Liver (tissue), 9 donors: ENCODE measurements around the gene SRGAP1. TPM values are rescaled to one million over a fixed set of nuclear protein-coding genes. Genes with fewer than 3 reads are reported as not detected.

Experiments used
- DNase-seq: peaks from one replicate; pipeline ENCODE4 v3.0.0-alpha.2; 2017; ENCODE audit warnings: low spot score
- H3K27ac ChIP-seq, 2 donors: one replicate each; pipeline ENCODE4 v1.7.0; 2013; ENCODE audit warnings: inconsistent platforms in 2 of 2, low read length in 2 of 2, control low read depth in 1 of 2, low read depth in 1 of 2, mild to moderate bottlenecking in 1 of 2
- H3K27me3 ChIP-seq, 4 donors: one replicate each; pipeline versions ENCODE4 v1.6.1 to v1.7.0; 2013; ENCODE audit warnings: low read length in 3 of 4, inconsistent platforms in 1 of 4, mild to moderate bottlenecking in 1 of 4, moderate library complexity in 1 of 4; ENCODE audit not compliant: control insufficient read depth in 4 of 4, insufficient read depth in 4 of 4
- H3K36me3 ChIP-seq, 4 donors: one replicate each; pipeline versions ENCODE4 v1.6.1 to v1.7.0; 2013; ENCODE audit warnings: low read length in 3 of 4, mild to moderate bottlenecking in 3 of 4, low read depth in 1 of 4, moderate library complexity in 1 of 4; ENCODE audit not compliant: control insufficient read depth in 4 of 4, insufficient read depth in 3 of 4
- H3K4me1 ChIP-seq, 4 donors: one replicate each; pipeline versions ENCODE4 v1.6.1 to v1.7.0; 2013; ENCODE audit warnings: low read length in 3 of 4, mild to moderate bottlenecking in 3 of 4, moderate library complexity in 1 of 4; ENCODE audit not compliant: control insufficient read depth in 4 of 4, insufficient read depth in 4 of 4
- H3K4me3 ChIP-seq, 3 donors: one replicate each; pipeline versions ENCODE4 v1.6.1 to v1.7.0; 2013; ENCODE audit warnings: low read length in 3 of 3, control low read depth in 1 of 3, low read depth in 1 of 3, mild to moderate bottlenecking in 1 of 3
- H3K9ac ChIP-seq, 2 donors: one replicate each; pipeline ENCODE4 v1.7.0; 2013; ENCODE audit warnings: low read length in 2 of 2, mild to moderate bottlenecking in 2 of 2, moderate library complexity in 2 of 2, control low read depth in 1 of 2, low read depth in 1 of 2
- H3K9me3 ChIP-seq, 4 donors: one replicate each; pipeline versions ENCODE4 v1.6.1 to v1.7.0; 2013; ENCODE audit warnings: low read length in 3 of 4; ENCODE audit not compliant: control insufficient read depth in 4 of 4
- EGR1 ChIP-seq, 2 donors: IDR thresholded peaks; 2 replicates each; pipeline ENCODE4 v1.6.1; 2016 to 2018; ENCODE audit warnings: antibody characterized with exemption in 2 of 2, low read depth in 2 of 2
- FOXA1 ChIP-seq: IDR thresholded peaks from 2 replicates; pipeline ENCODE4 v1.6.1; 2016; ENCODE audit warnings: antibody characterized with exemption
- FOXA2 ChIP-seq: IDR thresholded peaks from 2 replicates; pipeline ENCODE4 v1.6.1; 2016; ENCODE audit warnings: antibody characterized with exemption
- GABPA ChIP-seq, 2 donors: IDR thresholded peaks in 1 of 2; conservative IDR thresholded peaks in 1 of 2; 2 replicates each; pipeline ENCODE4 v1.6.1; 2016; ENCODE audit warnings: antibody characterized with exemption in 2 of 2, mild to moderate bottlenecking in 1 of 2, moderate library complexity in 1 of 2
- HNF4G ChIP-seq: IDR thresholded peaks from 2 replicates; pipeline ENCODE4 v1.6.1; 2016; ENCODE audit warnings: antibody characterized with exemption
- JUND ChIP-seq, 2 donors: IDR thresholded peaks; 2 replicates each; pipeline ENCODE4 v1.6.1; 2016; ENCODE audit warnings: antibody characterized with exemption in 2 of 2
- MAX ChIP-seq: IDR thresholded peaks from 2 replicates; pipeline ENCODE4 v1.6.1; 2016; ENCODE audit warnings: antibody characterized with exemption
- RAD21 ChIP-seq, 2 donors: IDR thresholded peaks; 2 replicates each; pipeline ENCODE4 v1.6.1; 2016; ENCODE audit warnings: antibody characterized with exemption in 2 of 2, mild to moderate bottlenecking in 2 of 2
- REST ChIP-seq: IDR thresholded peaks from 2 replicates; pipeline ENCODE4 v1.6.1; 2016; ENCODE audit warnings: antibody characterized with exemption, mild to moderate bottlenecking
- SP1 ChIP-seq: IDR thresholded peaks from 2 replicates; pipeline ENCODE4 v1.6.1; 2018; ENCODE audit warnings: antibody characterized with exemption, mild to moderate bottlenecking
- TAF1 ChIP-seq: conservative IDR thresholded peaks from 2 replicates; pipeline ENCODE4 v1.6.1; 2016; ENCODE audit warnings: antibody characterized with exemption, mild to moderate bottlenecking
- WGBS: extraction: QIAGEN DNeasy Blood & Tissue Kit; methylation state at CpG from one replicate; pipeline ENCODE4 v1.1.7; 2013; 5-methylcytosine and 5-hydroxymethylcytosine counted together
- polyA plus RNA-seq, 2 donors: library from polyadenylated mRNA; stranded (reverse) in 1 of 2; unstranded in 1 of 2; fragments of 200-250 nt in 1 of 2; fragments of >200 nt in 1 of 2; fragmentation: Nextera tagmentation in 1 of 2; extraction: Ambion mirVana in 1 of 2; gene quantifications; one replicate each; pipeline versions ENCODE4 v1.2.1 to v1.2.3, GENCODE V29; 2013 to 2015
- total RNA-seq, 2 donors: library from RNA; depleted of rRNA; stranded (reverse); fragments of >200 nt; gene quantifications; one replicate each; pipeline ENCODE4 v1.2.3, GENCODE V29; 2014
- TF ChIP-seq, protein P1 (sequence below): fragments of 150-350 bp; IDR thresholded peaks from 2 replicates; pipeline ENCODE4 v1.5.1; 2017; ENCODE audit warnings: improper control_type of control experiment, low read depth, low read length; ENCODE audit not compliant: missing input control
- TF ChIP-seq, protein P2 (sequence below): IDR thresholded peaks from 2 replicates; pipeline ENCODE4 v1.6.1; 2016; ENCODE audit warnings: antibody characterized with exemption
- donor health status: healthy.
- donor health status: healthy.
- donor health status: healthy.
- donor health status: healthy.
- donor health status: healthy.

The SRGAP1 gene
- total and polyA plus RNA-seq, 4 donors: 0.28 to 1.3 (median 0.85) TPM

DNA sequence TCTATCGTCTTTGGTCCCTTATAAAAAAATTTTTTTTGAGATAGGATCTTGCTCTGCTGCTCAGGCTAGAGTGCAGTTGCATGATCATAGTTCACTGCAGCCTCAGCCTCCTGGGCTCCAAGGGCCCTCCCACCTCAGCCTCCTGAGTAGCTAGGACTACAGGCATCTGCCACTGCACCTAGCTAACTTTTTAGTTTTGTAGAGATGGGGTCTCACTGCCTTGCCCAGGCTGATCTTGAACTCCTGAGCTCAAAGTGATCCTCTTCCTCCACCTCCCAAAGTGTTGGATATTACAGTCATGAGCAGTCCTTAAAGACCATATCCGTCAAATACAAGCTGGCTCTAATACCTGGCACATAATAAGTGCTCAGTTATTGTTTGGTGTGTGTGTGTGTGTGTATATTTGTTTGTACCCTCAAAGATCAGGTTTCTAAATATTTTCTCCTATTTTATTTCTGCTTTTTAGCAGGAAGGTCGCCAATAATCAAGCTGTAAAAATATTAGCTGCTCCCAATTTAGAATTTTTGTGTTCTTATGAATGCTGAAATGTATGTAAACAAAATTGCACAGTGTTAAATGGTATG is 30.5 kb downstream of the SRGAP1 start:
- H3K4me1 ChIP-seq: no peaks in the 10 kb centered on the region
- H3K9ac ChIP-seq: no peak overlapping the region
- no peak for DNase-seq
- H3K27ac ChIP-seq: no peak overlapping the region
- H3K27me3 ChIP-seq: no peaks in the 10 kb centered on the region
- no peaks in the 10 kb centered on the region for H3K36me3 ChIP-seq
- no peaks in the 10 kb centered on the region for H3K9me3 ChIP-seq
- no peak for TF ChIP-seq FOXA1
- TF ChIP-seq, protein P1, sequence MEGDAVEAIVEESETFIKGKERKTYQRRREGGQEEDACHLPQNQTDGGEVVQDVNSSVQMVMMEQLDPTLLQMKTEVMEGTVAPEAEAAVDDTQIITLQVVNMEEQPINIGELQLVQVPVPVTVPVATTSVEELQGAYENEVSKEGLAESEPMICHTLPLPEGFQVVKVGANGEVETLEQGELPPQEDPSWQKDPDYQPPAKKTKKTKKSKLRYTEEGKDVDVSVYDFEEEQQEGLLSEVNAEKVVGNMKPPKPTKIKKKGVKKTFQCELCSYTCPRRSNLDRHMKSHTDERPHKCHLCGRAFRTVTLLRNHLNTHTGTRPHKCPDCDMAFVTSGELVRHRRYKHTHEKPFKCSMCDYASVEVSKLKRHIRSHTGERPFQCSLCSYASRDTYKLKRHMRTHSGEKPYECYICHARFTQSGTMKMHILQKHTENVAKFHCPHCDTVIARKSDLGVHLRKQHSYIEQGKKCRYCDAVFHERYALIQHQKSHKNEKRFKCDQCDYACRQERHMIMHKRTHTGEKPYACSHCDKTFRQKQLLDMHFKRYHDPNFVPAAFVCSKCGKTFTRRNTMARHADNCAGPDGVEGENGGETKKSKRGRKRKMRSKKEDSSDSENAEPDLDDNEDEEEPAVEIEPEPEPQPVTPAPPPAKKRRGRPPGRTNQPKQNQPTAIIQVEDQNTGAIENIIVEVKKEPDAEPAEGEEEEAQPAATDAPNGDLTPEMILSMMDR: no peak
- no peak for TF ChIP-seq FOXA2
- no peak for TF ChIP-seq RAD21 (IDR thresholded peaks at IDR 0.05)
- no peak for TF ChIP-seq JUND (IDR thresholded peaks at IDR 0.05)
- no peak for TF ChIP-seq GABPA (IDR thresholded peaks at IDR 0.05 in 1 of 2, conservative IDR thresholded peaks at IDR 0.05 in 1 of 2)
- no peak for TF ChIP-seq EGR1 (IDR thresholded peaks at IDR 0.05; ENCODE audit: low read depth in 2 of 2)
- no peak for TF ChIP-seq REST
- TF ChIP-seq TAF1: no peak
- no peak for TF ChIP-seq SP1
- TF ChIP-seq, protein P2, sequence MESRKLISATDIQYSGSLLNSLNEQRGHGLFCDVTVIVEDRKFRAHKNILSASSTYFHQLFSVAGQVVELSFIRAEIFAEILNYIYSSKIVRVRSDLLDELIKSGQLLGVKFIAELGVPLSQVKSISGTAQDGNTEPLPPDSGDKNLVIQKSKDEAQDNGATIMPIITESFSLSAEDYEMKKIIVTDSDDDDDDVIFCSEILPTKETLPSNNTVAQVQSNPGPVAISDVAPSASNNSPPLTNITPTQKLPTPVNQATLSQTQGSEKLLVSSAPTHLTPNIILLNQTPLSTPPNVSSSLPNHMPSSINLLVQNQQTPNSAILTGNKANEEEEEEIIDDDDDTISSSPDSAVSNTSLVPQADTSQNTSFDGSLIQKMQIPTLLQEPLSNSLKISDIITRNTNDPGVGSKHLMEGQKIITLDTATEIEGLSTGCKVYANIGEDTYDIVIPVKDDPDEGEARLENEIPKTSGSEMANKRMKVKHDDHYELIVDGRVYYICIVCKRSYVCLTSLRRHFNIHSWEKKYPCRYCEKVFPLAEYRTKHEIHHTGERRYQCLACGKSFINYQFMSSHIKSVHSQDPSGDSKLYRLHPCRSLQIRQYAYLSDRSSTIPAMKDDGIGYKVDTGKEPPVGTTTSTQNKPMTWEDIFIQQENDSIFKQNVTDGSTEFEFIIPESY: no peak
- no peak for TF ChIP-seq HNF4G
- TF ChIP-seq MAX: no peak
- H3K4me3 ChIP-seq: no peak overlapping the region
- WGBS: 78% methylated on average over 3 of the region's 3 CpGs

DNA sequence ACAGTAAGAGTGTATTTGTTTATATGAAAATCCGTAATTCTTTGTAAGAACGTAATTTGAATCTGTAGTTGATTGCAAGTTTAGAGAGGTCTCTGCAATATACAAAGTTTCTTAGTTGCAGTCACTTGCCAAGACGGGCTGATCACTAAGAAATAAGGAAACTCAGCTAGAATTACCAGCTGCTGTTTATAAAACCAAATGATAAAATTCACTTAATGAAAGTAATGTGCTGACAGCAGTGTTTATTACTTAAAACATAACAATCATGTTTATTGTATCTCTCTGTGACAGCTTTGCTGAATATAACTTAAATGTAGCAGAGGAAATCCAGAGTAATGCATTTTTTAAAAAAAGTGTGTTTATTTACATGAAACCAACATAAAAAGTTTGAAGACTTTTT is 31.2 kb downstream of the SRGAP1 start:
- H3K9ac ChIP-seq: no peak overlapping the region
- 78% methylated on average over 3 of the region's 3 CpGs for WGBS
- DNase-seq: no peak
- TF ChIP-seq FOXA2 (no peak), JUND (IDR thresholded peaks at IDR 0.05) (no peak)
- TF ChIP-seq, protein P2: no peak
- no peaks in the 10 kb centered on the region for H3K27me3 ChIP-seq
- H3K4me3 ChIP-seq: no peak overlapping the region
- H3K9me3 ChIP-seq: no peaks in the 10 kb centered on the region
- H3K4me1 ChIP-seq: no peaks in the 10 kb centered on the region
- H3K27ac ChIP-seq: no peak overlapping the region
- no peaks in the 10 kb centered on the region for H3K36me3 ChIP-seq
